Colon (tissue), 2 donors: Measurements from ENCODE around the gene FHIT.

Source experiments
- FAIRE-seq: peaks from 2 replicates; lab custom pipeline; 2012; peaks lifted over from hg19 to GRCh38; lab: Jason Lieb, UNC
- donor health status: control.
- donor health status: control.

FHIT gene

DNA sequence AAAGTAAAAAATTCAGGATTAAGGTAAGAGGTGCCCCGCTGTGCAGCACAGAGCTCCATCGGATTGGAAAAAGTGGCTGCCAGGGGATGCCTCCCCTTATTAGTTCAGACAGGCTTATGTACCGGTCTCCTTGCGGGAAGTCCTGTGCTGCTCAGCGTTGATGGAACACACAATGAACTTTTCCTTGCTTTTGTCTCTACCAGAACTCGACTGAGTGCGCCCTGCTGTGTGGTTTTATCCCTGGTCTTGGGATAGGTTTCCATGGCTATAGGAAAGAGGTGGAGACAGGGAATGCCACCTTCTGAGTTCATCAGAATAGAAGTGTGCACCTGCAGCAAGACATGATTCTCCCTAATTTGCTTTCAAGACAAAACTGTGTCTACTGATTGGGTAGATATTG, 1455.5 kb downstream of the FHIT start:
- no peak for FAIRE-seq

DNA sequence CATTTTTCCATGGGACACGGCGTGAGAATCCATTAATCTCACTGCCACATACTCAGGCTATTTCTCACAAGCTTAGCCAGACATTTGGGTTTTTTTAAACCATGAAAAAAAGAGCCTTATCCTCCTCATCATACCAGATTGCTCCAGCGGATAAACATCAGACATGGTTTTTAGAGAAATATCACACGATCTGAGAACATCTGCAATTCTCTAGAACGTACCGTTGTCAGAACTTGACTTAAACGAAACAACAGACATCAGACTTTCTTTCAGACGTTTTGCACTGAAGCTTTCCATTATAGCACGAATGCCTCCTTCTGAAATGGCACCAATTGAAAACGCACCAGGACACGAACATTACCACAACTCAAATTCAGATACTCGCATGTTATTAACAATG, 1457.3 kb downstream of the FHIT start:
- FAIRE-seq, result no peak

DNA sequence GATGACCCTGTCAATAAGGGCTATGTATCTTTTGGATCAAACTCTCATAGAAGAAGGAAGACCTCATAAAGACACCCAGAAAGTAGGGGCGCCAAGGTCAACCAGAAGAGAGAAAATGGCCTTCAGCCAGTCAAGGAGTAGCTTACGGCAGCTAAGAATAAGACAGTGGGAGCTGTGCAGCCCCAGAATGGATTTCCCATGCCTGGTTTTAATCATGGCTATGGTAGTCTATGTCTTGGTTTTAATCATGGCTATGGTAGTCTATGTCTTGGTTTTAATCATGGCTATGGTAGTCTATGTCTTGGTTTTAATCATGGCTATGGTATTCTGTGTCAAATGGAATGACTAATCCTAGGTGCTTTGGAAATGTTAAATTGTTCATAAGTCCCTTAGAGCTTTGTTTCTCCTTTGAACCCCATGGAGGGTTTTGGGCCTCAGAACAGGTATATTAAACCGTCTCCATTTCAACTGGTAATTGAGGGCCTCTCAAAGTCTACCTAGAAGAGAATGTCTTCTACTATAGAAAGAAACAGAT, 1459.4 kb downstream of the FHIT start:
- no peak for FAIRE-seq

- FAIRE-seq, result no peak
Observed at GRCh38 chr3:59790241-59790640, 1461.0 kb downstream of the FHIT start.

DNA sequence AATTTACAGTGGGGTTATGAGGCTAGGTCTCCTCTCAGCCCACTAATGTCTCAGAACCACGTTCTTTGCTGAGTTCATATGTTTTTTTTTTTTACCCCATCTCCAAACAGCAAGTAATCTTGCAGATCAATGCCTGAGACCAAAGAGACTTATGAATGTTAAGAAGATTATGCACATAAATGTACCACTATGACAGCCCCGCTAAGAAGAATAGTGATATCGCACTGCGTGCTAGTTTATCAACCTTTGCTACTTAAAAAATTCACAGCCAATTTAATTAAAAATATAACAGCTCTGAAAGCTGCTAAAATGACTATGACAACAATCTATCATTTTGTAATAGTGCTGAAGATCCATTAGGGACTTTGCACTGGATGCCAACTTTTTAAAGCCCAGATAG, 1462.5 kb downstream of the FHIT start:
- FAIRE-seq, result no peak

GRCh38 chr3:59788133-59788532, 1463.1 kb downstream of the FHIT start:
- FAIRE-seq, result no peak

DNA sequence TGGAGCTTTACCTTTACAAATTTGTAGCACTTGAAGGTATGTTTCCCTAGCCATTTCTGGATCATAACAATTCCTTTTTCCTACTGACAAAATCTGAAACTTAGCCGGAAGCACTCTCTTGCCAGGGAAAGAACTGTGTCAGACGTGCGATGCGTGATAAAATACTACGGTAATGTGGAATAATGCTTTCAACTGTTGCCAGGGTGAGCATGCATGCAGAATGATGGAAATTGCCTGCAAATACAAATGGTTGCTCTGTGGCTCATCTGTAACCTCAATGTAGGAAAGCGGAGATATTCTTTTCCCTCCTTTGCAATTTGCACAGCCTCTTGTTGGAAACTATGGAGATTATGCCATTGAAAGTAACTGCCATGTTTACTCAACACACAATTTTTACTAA, 1464.9 kb downstream of the FHIT start:
- FAIRE-seq, result no peak

GRCh38 chr3:59784164-59784563, 1467.1 kb downstream of the FHIT start:
- no peak for FAIRE-seq

GRCh38 chr3:59783468-59783988, 1467.7 kb downstream of the FHIT start:
- FAIRE-seq, result no peak

GRCh38 chr3:59782664-59783063, 1468.6 kb downstream of the FHIT start:
- no peak for FAIRE-seq

- FAIRE-seq, result no peak
Observed at GRCh38 chr3:59780209-59780608, 1471.0 kb downstream of the FHIT start.

- no peak for FAIRE-seq
Observed at GRCh38 chr3:59779260-59779659, 1472.0 kb downstream of the FHIT start.

DNA sequence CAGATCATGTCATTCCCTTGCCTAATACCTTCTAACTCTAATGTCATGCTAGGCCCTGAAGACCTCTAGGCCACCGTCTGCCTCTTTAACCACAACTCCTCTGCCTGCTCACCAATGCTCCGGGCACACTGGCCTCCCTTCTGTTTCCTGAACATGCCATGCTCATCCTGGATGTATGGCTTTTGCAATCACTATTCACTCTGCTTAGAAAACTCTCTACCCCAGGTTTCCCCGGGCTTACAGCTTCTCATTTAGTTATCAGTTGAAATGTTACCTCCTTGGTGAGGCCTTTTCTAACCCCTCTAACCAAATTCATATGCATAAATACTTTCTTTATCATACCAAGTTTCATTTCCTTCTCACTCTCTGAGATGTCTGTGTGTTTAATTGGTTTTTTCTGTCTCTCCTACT, 1473.6 kb downstream of the FHIT start:
- no peak for FAIRE-seq

DNA sequence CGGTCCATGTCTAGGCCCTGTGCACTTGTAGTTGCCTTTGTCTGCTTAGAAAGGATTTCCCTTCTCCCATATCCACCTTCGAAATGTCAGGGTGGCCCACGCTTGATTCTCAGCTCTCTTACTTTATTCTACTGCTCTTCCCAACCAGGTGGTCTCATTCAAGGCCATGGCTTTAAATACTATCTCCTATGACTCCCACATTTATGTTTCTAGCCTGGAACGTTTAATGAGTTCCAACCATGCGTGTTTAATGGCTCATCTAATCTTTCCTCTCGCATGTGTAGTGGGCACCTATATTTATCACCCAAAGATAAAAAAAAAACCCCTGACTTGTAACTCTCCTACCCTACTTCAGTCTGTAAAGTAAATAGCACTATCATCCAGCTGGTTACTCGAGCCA, 1474.2 kb downstream of the FHIT start:
- no peak for FAIRE-seq

DNA sequence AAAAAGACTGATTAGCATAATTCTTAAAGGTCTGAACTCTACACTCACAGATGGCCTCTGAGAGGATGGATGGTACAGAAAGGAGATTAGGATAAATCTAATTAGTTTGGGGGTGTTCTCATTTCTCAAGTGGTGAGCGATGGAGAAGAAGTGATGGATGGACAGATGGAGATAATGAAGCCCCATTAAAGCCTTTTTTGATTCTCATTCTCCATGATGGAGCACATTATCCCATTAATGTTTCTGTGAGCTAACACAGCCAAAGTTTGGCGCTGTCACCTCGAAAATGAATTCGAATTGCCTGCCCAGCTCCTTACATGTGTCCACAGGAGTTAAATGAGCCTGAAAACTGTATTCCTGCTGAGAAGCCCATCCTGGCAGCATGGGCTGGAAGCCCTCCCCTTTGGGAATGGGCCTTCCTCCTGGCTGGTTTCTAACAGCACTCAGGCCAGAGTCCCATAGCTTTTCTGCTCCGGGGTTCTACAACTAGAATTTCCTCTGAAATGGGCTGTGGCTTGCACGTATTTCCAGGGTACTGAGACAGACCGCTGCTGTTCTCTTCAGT, 1475.4 kb downstream of the FHIT start:
- no peak for FAIRE-seq

- FAIRE-seq, result no peak
Observed at GRCh38 chr3:59775106-59775505, 1476.1 kb downstream of the FHIT start.

DNA sequence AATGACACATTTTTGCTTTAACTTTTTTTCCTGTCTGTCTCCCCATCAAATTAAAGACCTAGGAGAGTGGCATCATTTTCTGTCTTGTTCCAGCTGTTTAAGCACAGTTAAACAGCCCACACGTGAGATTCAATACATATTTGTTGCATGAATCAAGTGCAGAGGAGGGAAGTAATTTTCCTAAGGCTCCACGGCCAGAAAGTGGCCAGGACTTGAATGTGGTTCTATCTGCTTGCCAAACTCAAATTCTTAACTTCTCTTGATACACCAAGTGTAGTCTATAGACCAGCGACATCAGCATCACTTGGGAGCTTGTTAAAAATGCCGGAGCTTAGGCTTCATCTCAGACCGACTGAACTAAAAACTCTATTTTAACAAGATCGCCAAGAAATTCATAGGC, 1476.6 kb downstream of the FHIT start:
- no peak for FAIRE-seq

GRCh38 chr3:59774000-59774399, 1477.3 kb downstream of the FHIT start:
- FAIRE-seq, result no peak

DNA sequence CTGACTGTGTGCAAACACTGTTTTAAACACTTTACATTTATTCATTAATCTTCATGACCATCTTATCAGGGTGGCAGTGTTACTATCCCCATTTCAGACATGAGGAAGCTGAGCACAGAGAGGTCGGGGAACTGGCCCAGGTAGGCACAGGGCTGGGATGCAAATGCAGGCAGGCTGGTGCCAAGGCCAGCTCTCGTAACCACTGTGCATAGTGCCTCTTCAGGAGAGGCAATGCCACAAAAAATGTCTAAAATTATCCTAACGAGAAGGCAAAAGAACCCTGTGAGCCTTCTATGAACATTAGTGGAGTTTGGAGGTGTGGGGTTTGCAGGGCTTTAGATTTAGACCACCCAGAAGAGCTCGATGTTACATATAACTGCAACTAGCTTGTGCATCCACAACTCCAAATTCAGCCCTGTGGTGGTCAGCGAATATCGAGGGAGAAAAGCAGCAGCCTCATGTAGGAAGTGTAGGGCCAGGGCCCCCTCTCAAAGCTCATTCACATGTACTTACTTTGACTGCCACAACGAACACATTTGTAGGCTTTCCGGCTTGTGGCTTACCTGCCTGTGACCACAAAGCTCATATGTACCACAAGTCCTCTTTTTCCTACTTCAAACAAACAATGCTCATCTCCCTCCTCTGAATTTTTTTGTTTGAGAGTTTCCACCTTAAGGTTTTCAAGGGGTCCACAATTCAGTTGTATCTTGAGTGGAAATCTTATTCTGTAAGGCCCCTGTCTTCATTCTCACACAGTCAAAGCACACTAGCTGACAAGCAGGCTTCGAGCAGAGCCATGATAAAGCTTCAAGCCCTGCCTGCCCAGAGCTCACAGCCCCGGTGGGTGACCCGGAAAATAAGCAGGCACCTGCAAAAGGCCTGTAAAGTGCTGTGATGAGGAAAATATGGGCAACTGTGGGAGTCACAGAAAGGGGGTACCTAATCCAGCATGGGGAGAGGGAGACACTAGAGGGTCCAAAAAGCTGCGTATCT, 1478.5 kb downstream of the FHIT start:
- no peak for FAIRE-seq

- FAIRE-seq, result no peak
Observed at GRCh38 chr3:59771768-59772181, 1479.5 kb downstream of the FHIT start.

DNA sequence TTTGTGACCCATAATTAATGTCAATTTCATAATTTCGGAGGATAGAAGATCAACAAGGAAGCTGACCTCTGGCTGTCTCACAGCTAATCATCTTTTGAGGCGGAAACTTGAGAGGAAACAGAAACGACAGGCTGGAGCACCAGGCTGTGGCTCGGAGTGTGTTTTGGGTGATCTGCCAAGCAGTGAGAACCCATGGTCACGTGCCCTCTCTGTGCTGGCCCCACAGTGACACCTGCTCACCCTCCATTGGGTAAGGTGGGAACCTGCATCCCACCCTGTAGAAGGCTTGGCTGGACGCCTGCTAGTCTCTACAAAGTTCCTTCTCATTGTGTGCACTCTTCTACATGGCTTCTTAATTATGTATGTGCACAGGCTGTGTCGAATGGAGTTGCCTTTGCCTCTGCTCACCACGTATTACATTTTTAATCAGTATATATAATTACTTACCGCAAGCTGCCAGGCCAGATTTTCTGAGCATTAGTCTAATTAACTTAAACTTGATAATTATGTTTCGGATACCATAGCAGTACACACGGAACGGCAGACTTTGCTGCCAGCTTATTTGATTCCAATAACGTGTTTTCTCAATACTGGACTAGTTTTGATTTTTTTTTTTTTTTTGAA, 1482.0 kb downstream of the FHIT start:
- FAIRE-seq, result no peak

- FAIRE-seq, result no peak
Observed at GRCh38 chr3:59766200-59766872, 1484.9 kb downstream of the FHIT start.
